Measurements from ENCODE around the gene ACTL10. TPM values are rescaled to one million over a fixed set of nuclear protein-coding genes. Genes with fewer than 3 reads are reported as not detected.

Gene ACTL10
- total and polyA plus RNA-seq, 2 of the 13 experiments (the other 11 are each of a cell fraction or from before 2014, with no cell fraction given) = not detected

GRCh38 chr20:33673114-33673409, 6.3 kb downstream of the ACTL10 start (continued):
- no peak for TF ChIP-seq ZHX1 (CRISPR knock-in tag; IDR thresholded peaks at IDR 0.05; ENCODE audit: low read depth)
- no peak for TF ChIP-seq CBFB (CRISPR knock-in tag; IDR thresholded peaks at IDR 0.05)
- TF ChIP-seq SNAI1 (CRISPR knock-in tag; IDR thresholded peaks at IDR 0.05; ENCODE audit: borderline replicate concordance) = no peak
- no peak for TF ChIP-seq FLYWCH1 (CRISPR knock-in tag; IDR thresholded peaks at IDR 0.05)
- TF ChIP-seq HNF4A (CRISPR knock-in tag; IDR thresholded peaks at IDR 0.05) = no peak
- peak; percentile 6; the same call in 1 of the 2 replicates for TF ChIP-seq ZNF691 (CRISPR knock-in tag; IDR thresholded peaks at IDR 0.05; ENCODE audit: borderline replicate concordance, low read depth)
- no peak; the same call in 1 of the 2 replicates for TF ChIP-seq MEF2D (CRISPR knock-in tag; IDR thresholded peaks at IDR 0.05)
- 0 out of 2 replicates have a peak, but pooled peaks have one; percentile 8 for TF ChIP-seq ZBTB34 (CRISPR knock-in tag; IDR thresholded peaks at IDR 0.05)
- no peak for TF ChIP-seq ISL2 (CRISPR knock-in tag; IDR thresholded peaks at IDR 0.05)
- TF ChIP-seq ZNF577 (CRISPR knock-in tag; IDR thresholded peaks at IDR 0.05; ENCODE audit: borderline replicate concordance, low read depth) = no peak
- TF ChIP-seq ZKSCAN5 (CRISPR knock-in tag; IDR thresholded peaks at IDR 0.05) = no peak; the same call in 1 of the 2 replicates
- no peak; the same call in 1 of the 2 replicates for TF ChIP-seq ZBTB7A (CRISPR knock-in tag; IDR thresholded peaks at IDR 0.05)
- TF ChIP-seq TP53 (CRISPR knock-in tag; conservative IDR thresholded peaks at IDR 0.05) = no peak
- TF ChIP-seq MXD4 (CRISPR knock-in tag; IDR thresholded peaks at IDR 0.05) = 0 out of 2 replicates have a peak, but pooled peaks have one; percentile 2
- TF ChIP-seq HCFC1 (IDR thresholded peaks at IDR 0.05; ENCODE audit: low read depth, low read length) = no peak
- no peak for TF ChIP-seq NFE2L1 (CRISPR knock-in tag; IDR thresholded peaks at IDR 0.05; ENCODE audit: borderline replicate concordance)
- TF ChIP-seq ARNT (IDR thresholded peaks at IDR 0.05) = no peak
- TF ChIP-seq RARG (CRISPR knock-in tag; IDR thresholded peaks at IDR 0.05; ENCODE audit: low read depth) = 0 out of 2 replicates have a peak, but pooled peaks have one; percentile 12
- 0 out of 2 replicates have a peak, but pooled peaks have one; percentile 4 for TF ChIP-seq GMEB1 (CRISPR knock-in tag; IDR thresholded peaks at IDR 0.05; ENCODE audit: borderline replicate concordance)
- no peak for TF ChIP-seq FOXA1 (IDR thresholded peaks at IDR 0.05)
- TF ChIP-seq FOXA1 (CRISPR knock-in tag; IDR thresholded peaks at IDR 0.05) = no peak
- no peak for TF ChIP-seq DRAP1 (CRISPR knock-in tag; IDR thresholded peaks at IDR 0.05)
- TF ChIP-seq SRY (CRISPR knock-in tag; IDR thresholded peaks at IDR 0.05) = no peak
- TF ChIP-seq GLI4 (CRISPR knock-in tag; IDR thresholded peaks at IDR 0.05; ENCODE audit: borderline replicate concordance) = peak; percentile 41; the same call in 1 of the 2 replicates
- no peak for TF ChIP-seq HNRNPLL (IDR thresholded peaks at IDR 0.05; ENCODE audit: low read depth, low read length, poor library complexity, severe bottlenecking)
- TF ChIP-seq KLF11 (CRISPR knock-in tag; IDR thresholded peaks at IDR 0.05) = no peak
- no peak for TF ChIP-seq SALL2 (CRISPR knock-in tag; IDR thresholded peaks at IDR 0.05)
